ENCODE data around the gene OBSCN.

DNA sequence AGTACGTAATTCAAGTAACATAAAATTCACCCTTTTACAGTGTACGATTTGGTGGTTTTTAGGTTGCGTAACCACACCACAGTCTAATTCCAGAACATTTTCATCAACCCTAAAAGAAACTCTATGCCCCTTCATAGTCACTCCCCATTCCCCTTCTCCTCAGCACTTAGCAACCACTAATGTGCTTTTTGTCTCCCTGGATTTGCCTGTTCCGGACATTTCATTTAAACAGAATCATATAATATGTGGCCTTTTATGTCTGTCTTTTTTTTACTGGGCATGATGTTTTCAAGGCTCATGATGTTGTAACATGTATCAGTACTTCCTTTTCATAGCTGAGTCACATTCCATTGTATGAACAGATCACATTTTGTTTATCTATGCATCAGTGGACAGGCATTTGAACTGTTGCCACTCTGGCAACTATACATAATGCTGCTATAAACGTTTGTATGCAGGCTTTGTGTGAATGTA, 20.8 kb downstream of the OBSCN start:
- no peak for TF ChIP-seq CTCF (IDR thresholded peaks at IDR 0.05)
- no peak for TF ChIP-seq POLR2A (IDR thresholded peaks at IDR 0.05)
- TF ChIP-seq POLR2AphosphoS5 (IDR thresholded peaks at IDR 0.05) = peak; percentile 71

Measured in prostate gland (tissue), 2 donors.